ENCODE data around the gene SAG. TPM values are rescaled to one million over a fixed set of nuclear protein-coding genes. Genes with fewer than 3 reads are reported as not detected.

The SAG gene
- total and polyA plus RNA-seq, 11 donors, result 1.4 TPM; not detected in 10

GRCh38 chr2:233353769-233354499 is 46.3 kb downstream of the SAG start, which contains the start of gene DGKD:
DGKD (plus strand) TSS chr2:233354494; CDS start chr2:233354519, 25 bp downstream.
- H3K36me3 ChIP-seq, result no peaks in the 10 kb centered on the region
- intact Hi-C loops (cut with DNase I), result loop anchor here in 8 of 10 donors (1.0 to 10.0 kb wide), 8 partner anchors 31 to 799 kb away; partner anchors contain the start of genes EIF4E2 (in 1 of the 8) and TIGD1 (in 1 of the 8)
- no peaks in the 10 kb centered on the region for H3K27me3 ChIP-seq
- peak; percentile 42 to 85 (median 66) for DNase-seq
- TF ChIP-seq, protein P1, sequence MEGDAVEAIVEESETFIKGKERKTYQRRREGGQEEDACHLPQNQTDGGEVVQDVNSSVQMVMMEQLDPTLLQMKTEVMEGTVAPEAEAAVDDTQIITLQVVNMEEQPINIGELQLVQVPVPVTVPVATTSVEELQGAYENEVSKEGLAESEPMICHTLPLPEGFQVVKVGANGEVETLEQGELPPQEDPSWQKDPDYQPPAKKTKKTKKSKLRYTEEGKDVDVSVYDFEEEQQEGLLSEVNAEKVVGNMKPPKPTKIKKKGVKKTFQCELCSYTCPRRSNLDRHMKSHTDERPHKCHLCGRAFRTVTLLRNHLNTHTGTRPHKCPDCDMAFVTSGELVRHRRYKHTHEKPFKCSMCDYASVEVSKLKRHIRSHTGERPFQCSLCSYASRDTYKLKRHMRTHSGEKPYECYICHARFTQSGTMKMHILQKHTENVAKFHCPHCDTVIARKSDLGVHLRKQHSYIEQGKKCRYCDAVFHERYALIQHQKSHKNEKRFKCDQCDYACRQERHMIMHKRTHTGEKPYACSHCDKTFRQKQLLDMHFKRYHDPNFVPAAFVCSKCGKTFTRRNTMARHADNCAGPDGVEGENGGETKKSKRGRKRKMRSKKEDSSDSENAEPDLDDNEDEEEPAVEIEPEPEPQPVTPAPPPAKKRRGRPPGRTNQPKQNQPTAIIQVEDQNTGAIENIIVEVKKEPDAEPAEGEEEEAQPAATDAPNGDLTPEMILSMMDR (IDR thresholded peaks at IDR 0.05), result peak in 9 of 12 donors; percentile 12 to 76 (median 25)
- no peak for TF ChIP-seq POLR2A (IDR thresholded peaks at IDR 0.05)
- WGBS, 4 donors, result 3 to 5% (median 3%) methylated on average over 31 to 56 of the region's 56 CpGs
- ATAC-seq, result peak; percentile 34 to 84 (median 73)
- H3K4me3 ChIP-seq, result peak within 1 kb of the TSS; percentile 39 to 90 (median 70)
- peaks cover 0 to 79% (median 30%) of the 10 kb centered on the region in 12 donors for H3K4me1 ChIP-seq
- H3K9me3 ChIP-seq, result no peaks in the 10 kb centered on the region
- H3K27ac ChIP-seq, result peak within 1 kb of the TSS in 8 of 12 donors; percentile 39 to 81 (median 62)

GRCh38 chr2:233354500-233354924 is 46.9 kb downstream of the SAG start:
- H3K27ac ChIP-seq, result peak overlapping the region in 1 of 12 donors; percentile 64
- WGBS, 4 donors, result 0 to 1% (median 1%) methylated on average over 33 to 77 of the region's 77 CpGs
- no peaks in the 10 kb centered on the region for H3K27me3 ChIP-seq
- TF ChIP-seq, protein P1 (IDR thresholded peaks at IDR 0.05), result peak in 2 of 12 donors; percentile 1 to 9
- peak in 1 of 2 donors; percentile 34 for TF ChIP-seq POLR2A (IDR thresholded peaks at IDR 0.05)
- DNase-seq (no peak), ATAC-seq (peak in 2 of 4 donors; percentile 2 to 8)
- intact Hi-C loops (cut with DNase I), result loop anchor here in 7 of 10 donors (1.0 to 10.0 kb wide), 7 partner anchors 30 to 800 kb away; partner anchors contain the start of genes EIF4E2 (in 1 of the 7) and TIGD1 (in 1 of the 7)
- H3K4me1 ChIP-seq, result peaks cover 0 to 79% (median 26%) of the 10 kb centered on the region in 12 donors
- no peaks in the 10 kb centered on the region for H3K36me3 ChIP-seq
- no peaks in the 10 kb centered on the region for H3K9me3 ChIP-seq
- peak overlapping the region; percentile 39 to 90 (median 70) for H3K4me3 ChIP-seq

GRCh38 chr2:233354971-233355574 is 47.5 kb downstream of the SAG start:
- intact Hi-C loops (cut with DNase I), result loop anchor here in 8 of 10 donors (1.0 to 10.0 kb wide), 8 partner anchors 30 to 800 kb away; partner anchors contain the start of genes EIF4E2 (in 1 of the 8) and TIGD1 (in 1 of the 8)
- Histone ChIP-seq H3K27ac (peak overlapping the region in 5 of 12 donors; percentile 13 to 64 (median 46)), H3K9me3 (no peaks in the 10 kb centered on the region), H3K4me1 (peaks cover 0 to 76% (median 26%) of the 10 kb centered on the region in 12 donors), H3K36me3 (no peaks in the 10 kb centered on the region), H3K27me3 (no peaks in the 10 kb centered on the region), H3K4me3 (peak overlapping the region; percentile 39 to 90 (median 70))
- TF ChIP-seq, protein P1 (IDR thresholded peaks at IDR 0.05), result no peak
- TF ChIP-seq POLR2A (IDR thresholded peaks at IDR 0.05), result no peak
- WGBS, 4 donors, result 5 to 28% (median 11%) methylated on average over 8 to 46 of the region's 46 CpGs
- DNase-seq (peak in 3 of 5 donors; percentile 30 to 44 (median 35)), ATAC-seq (peak in 1 of 4 donors; percentile 4)
